HG03039 (cell line): ENCODE results near the gene TEX52.

Experiments used
- ATAC-seq: cut with Tn5 transposase; IDR thresholded peaks from one replicate; pipeline ENCODE4 v1.9.1; 2021; ENCODE audit warnings: mild to moderate bottlenecking, moderate library complexity; ENCODE audit not compliant: unreplicated experiment

TEX52 gene

DNA sequence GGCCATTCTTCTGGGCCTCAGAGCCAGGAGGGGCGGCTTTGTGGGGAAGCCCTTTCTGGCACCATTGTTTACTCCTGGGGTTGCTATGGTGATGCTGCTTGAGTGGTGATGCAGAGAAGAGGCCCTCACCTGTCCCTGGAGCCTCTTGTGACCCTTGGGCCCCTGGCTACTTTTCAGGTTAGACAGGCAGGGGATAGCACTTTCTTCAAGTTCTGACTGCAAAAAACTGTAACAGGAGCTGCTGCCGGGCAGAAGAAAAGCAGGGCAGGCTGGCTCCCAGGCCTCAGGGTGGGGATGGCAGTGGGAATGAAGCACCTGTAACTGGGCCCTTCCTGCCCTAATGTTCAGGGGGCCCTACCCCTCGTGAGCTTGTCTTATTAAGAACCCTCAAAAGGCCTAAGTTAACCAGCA, at the start of gene TEX52:
TSS of gene TEX52 (minus strand) at position 19 of the 411 bp plus-strand sequence. CDS start at position 6, 13 bp downstream.
- ATAC-seq = no peak

DNA sequence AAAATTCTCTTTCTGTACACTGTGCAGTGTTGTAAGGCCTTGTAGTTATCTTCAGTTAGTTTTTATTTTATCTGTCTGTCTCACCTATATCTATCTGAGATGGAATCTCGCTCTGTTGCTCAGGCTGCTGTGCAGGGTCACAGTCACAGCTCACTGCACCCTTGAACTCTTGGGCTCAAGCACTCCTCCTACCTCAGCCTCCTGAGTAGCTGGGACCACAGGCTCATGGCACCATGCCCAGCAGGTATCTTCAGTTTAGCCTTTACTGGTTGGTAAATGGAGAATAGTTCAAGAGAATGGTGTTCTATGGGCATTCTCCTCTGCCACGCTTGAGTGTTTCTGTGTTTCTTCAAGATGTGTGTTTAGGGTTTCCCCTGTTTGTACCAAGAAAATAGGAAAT, 47.4 kb upstream of the TEX52 start:
- ATAC-seq = no peak

DNA sequence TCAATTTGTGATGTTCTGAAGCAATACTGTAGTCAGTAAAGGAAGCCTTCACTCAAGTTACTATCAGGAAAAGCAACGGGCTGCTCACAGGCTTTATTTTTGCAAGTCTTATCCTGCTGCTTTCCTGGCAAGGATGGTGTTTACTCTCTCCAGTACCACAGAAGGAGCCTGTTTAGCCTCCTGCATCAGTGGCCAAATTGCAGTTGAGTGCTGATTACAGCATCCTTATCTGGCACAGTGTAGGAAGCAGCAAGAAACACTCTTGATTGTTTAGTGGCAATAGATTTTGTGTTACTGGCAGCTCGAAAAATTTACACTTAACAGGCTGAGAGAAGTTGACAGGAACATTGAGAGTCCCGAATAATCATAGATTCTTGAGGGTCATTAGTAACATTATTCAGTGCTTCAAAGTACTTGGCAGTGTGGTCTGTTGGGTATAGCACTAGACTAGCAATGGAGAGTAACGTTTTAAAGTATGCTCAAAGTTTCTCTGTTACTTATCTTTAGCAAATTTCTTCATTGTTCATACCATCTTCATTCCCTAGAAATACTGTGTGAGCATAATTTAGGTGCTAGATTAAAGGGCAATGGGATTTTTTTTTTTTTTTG, 45.5 kb upstream of the TEX52 start:
- no peak for ATAC-seq

DNA sequence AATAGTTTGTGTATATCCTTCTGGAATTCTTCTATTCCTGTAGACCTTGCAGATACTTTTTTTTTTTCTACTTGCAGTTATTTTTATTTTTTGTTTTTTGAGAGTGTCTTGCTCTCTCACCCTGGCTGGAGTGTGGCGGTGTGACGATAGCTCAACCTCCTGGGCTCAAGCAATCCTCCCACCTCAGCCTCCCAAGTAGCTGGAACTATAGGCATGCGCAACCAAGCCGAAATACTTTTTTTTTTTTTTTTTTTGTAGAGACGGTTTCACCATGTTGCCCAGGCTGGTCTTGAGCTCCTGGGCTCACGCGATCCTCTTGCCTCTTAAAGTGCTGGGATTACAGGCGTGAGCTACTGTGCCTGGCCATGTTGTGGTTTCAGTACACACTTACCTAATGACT, 43.8 kb upstream of the TEX52 start:
- no peak for ATAC-seq

DNA sequence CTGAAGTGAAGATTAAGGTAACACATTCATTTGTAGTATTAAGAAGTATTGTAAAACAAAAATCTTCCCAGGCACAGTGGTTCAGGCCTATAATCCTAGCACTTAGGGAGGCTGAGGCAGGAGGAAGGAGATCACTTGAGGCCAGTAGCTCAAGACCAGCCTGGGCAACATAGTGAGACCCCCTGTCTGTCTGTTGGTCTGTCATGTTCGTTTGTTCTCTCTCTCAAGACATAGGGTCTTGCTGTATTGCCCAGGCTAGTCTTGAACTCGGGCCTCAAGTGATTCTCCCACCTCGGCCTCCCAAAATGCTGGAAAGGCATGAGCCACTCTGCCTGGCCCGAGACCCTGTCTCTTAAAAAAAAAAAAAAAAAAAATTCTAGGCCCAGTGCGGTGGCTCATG, 40.6 kb upstream of the TEX52 start:
- no peak for ATAC-seq

DNA sequence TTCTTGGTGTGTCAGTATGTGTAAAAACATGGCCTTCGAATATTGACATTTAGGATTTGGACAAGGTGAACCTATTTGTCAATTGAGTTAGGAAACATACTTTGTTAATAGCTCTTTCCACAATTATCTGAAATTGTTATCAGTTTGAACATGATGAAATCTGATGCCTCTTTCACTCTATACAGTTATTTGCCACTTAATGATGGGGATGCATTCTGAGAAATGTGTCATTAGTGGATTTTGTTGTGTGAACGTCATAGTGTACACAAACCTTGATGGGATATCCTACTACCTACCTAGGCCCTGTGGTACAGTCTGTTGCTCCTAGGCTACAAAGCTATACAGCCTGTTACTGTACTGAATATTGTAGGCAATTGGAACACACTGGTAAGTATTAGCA, 38.7 kb upstream of the TEX52 start:
- ATAC-seq = no peak

DNA sequence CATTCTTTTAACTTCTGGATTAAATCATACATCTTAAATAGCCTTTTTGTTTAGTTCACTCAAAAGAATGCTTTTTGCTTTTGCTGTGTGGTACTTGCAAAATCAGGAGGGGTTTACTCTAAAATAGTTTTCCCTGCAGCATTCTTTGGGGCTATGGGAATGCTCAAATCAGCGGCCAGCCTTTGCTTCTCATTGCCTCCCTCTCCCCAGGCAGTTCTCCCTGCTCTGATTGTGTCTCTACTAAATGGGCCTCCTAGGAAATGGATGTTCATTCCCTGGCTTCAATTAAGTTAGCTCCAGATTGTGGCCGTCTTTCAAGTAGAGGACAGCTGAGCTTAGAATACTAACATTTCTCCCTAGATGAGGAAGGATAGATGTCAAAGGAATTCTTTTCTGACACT, 38.2 kb upstream of the TEX52 start:
- no peak for ATAC-seq

DNA sequence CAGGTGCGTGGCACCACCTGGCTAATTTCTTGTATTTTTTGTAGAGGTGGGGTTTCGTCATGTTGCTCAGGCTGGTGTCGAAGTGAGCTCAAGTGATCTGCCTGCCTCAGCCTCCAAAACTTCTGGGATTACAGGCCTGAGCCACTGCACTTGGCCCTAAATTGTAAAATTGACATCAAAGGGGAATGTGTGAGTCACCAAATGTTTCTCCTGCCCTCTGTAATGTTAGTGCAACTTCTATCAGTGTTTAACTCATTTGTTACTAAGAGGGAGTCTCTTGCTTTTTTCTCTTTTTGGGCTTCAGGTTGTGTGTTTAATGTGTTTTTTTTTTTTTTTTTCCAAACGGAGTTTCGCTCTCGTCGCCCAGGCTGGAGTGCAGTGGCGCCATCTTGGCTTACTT, 36.2 kb upstream of the TEX52 start:
- ATAC-seq = no peak

DNA sequence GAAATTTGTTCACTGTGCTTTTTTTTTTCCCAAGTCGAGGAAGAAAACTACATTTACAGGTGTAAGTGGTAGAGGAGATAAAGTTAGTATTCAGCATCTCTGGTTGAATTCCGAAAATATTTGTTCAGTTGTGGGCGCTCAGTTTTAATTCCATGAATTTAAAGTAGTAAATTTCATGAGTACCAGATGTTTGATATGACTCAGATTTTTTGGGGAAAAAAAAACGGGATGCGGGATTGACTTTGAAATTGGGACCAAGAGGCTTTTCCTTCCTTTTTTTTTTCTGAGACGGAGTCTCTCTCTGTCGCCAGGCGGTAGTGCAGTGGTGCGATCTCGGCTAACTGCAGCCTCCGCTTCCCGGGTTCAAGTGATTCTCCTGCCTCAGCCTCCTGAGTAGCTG, 35.4 kb upstream of the TEX52 start:
- ATAC-seq = no peak

DNA sequence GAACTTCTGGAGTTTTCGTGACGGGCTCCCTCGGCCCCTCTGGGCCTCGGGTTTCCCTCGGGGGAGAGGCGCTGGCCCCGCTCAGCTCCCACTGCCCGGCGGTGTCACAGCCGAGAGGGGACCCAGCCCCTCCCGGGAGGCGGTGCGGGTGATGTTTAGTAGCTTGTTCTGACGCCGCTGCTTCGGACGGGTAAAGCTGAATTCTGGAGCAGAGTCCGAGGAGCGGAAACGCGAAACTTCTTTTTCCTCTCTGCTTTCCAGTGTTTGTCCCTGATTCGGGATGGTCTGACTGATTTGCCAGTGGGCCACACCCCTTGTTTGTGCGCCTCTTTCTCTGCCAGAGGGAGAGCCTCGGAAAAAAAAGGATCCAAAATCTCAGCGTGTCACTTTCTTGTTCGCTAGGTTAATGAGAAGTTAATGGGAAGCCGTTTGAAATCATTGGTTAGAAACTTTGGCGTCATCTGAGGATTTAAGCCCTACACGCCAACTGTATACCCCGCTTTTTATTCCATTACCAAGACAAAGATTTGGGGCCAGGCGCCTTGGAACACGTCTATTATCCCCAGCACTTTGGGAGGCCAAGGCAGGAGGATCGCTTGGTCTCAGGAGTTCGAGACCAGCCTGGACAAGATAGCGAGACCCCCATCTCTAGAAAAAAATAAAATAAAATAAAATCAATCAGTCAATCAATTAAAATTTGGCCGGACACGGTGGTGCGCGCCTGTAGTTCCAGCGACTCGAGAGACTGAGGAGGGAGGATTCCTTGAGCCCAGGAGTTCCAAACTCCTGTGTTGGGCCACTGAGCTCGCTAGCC, 34.6 kb upstream of the TEX52 start:
- ATAC-seq = no peak

DNA sequence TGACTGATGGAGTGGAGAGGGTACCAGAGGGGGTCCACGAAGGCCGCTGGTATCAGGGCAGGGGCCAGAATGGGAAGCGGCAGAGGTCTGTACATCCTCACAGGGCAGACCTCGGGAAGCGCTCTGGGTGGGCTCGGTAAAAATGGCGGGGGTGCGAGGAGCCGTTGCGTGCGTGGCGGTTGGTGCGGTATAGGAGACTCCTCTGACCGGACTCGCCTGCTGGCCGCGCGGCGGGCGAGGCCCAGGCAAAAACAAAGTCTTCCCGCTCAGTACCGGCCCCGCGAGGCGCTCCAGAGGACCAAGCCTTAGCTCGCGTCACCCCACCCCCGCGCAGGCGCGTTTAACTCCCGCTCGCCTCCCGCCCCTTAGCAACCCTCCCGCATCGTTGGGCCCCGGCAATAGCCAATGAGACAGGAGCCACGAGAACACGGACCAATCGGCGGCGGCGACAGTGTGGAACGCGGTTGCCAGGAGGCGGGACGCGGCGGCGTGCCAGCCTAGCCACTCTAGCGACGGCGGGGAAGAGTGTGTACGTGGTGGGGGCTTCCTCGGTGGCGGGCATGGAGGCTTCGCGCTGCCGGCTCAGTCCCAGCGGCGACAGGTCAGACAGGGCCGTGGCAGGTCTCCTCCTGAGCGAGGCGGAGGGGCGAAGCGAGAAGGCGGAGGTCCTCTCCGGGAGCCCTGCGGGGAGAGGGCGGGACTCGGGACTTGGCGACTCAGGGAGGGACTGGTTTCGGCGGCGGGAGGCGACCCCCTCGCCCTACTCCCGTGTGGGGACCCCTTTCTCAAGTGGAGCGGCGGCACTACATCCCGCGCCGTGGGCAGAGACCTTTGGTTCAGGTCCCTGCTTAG, 33.8 kb upstream of the TEX52 start, which contains the start of gene TULP3:
TSS of gene TULP3 (plus strand) at position 504 of the 852 bp plus-strand sequence. CDS start at position 561, 57 bp downstream.
- peak; percentile 98 for ATAC-seq

DNA sequence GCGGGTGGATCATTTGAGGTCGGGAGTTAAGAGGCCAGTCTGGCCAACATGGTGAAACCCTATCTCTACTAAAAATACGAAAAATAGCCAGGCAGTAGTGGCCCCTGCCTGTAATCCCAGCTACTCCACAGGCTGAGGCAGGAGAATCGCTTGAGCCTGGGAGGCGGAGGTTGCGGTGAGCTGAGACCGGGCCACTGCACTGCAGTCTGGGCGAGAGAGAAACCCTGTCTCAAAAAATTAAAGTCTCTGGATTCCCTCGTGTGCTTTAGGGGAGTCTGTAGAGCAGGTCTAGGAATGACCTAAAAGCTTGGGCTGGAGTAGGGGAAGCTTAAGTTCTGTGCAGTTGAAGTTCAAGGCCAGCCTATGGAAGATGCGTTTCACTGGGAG, 33.2 kb upstream of the TEX52 start:
- no peak for ATAC-seq

DNA sequence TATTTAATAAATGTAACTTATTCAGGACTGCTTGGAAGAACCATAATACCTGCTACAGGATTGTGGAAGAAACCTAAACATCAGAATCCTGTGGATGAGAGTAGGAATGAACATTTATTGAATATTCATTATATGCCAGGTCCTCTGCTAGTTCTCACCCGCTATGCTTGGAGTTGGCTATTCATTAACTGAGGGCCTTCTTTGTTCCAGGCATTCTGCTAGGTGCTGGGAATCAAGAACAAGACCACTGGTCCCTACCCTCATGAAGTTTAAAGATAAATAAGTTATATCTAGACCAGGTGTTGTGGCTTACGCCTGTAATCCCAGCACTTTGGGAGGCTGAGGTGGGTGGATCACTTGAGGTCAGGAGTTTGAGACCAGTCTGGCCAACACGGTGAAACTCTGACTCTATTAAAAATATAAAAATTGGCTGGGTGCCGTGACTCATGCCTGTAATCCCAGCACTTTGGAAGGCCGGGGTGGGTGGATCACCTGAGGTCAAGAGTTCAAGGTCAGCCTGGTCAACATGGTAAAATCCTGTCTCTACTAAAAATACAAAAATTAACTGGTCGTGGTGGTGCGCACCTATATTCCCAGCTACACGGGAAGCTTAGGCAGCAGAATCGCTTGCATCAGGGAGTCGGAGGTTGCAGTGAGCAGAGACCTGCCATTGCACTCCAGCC, 30.1 kb upstream of the TEX52 start:
- no peak for ATAC-seq

DNA sequence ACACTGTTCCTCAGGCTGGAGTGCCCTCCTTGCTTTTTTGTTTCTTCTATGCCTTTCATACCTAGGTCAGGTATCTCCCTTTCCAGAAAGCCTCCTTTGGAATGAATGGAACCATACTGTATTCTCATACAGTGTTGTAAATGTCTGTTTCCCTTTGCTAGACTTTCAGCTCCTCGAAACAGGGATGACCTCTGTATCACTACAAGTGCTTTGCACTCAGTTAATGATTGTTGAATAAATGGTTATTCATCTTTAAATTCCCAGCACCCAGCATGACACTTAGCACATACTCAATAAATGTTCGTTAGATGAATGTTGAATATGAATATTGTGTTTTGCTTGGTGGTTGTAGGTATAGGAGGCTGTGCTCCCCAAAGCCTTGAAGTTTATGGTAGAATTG, 28.0 kb upstream of the TEX52 start:
- no peak for ATAC-seq

DNA sequence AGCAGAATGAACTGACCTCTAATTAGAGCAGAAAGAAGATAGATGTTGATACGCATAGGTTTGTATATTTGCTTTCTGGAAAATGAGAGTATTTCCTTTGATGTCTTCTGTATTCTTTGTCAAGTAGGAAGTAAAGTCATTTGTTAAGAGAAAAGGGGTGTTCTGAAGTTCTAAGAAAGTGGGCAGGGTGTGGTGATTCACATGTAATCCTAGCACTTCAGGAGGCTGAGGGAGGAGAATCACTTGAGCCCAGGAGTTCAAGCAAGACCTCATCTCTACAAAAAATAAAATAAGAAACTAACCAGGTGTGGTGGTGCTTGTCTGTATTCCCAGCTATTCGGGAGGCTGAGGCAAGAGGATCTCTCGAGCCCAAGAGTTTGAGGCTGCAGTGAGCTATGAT, 23.0 kb upstream of the TEX52 start:
- no peak for ATAC-seq

DNA sequence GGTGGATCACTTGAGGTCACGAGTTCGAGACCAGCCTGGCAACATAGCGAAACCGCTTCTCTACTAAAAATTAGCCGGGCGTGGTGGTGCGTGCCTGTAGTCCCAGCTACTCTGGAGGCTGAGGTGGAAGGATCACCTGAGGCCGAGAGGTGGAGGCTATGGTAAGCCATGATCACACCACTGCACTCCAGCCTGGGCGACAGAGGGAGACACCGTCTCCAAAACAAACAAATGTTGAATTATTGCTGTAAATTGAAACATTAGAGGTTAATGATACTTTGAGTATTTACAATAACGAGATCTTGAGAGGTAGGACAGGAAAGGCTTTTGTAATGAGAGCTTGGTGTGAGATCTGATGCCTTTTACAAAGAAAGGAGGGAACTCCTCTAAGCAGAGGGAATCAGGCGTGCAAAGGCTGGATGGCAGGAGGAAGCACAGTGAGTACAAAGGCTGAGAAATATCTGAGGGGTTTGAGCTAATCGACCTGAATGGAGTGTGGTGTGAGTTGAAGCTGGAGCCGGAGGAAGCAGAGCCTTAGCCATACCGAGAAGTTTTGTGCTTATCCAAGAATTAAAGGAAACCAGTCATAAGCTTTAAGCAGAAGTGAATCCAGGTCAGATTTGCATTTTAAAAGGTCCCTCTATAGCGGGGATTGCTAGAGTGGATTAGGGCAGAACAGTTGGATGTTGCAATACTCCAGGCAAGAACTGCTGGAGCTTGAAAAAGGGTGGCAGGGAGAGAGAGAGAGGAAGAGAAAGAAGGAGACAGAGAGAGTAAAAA, 21.3 kb upstream of the TEX52 start:
- no peak for ATAC-seq

DNA sequence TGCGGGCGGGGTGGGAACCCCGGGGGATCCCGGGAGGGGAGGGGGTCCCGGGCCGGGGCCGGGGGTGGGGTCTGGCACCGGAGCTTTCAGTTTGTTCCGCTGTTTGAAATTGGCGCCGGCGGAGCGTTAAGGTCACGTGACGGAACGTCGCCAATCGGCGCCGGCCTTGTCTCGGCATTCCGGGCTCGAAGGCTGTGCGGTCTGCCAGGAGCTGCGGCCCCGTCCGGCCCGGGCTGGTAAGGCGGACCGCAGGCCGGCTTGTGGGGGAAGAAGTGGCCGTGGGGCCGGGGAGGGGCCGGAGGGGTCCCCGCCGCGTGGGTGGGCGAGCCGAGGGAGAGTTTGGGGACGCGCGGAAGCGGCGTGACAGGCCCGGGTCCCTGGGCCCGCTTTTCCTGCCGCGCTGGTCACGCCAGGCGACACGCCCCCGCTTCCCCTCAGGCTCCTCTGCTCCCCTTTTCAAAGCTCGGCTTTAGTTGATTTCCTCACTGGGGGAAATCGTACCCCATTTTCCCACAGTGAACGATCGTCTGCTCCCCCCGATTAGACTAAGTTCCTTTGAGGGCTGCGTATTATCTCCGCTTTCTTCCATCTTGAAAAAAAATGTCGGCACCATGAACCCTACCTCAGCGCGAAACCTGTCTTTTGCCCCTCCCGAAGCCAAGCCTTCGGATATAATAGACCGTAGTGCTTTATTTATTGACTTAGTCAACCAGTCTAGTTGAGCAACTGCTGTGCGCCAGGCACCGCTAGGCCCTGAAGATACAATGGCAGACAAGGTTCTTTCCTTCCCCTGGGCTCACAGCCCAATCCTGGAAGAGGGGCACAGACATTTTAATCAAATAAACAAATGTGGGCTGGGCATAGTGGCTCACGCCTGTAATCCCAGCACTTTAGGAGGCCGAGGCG, 20.5 kb upstream of the TEX52 start, which contains the start of the genes FOXM1 and RHNO1:
TSS of gene FOXM1 (minus strand) at position 128 of the 906 bp plus-strand sequence. CDS start 2,696 bp downstream, outside the sequence.
TSS of gene RHNO1 (plus strand) at position 177 of the 906 bp plus-strand sequence. CDS start 8,144 bp downstream, outside the sequence.
- ATAC-seq = peak; percentile 62

DNA sequence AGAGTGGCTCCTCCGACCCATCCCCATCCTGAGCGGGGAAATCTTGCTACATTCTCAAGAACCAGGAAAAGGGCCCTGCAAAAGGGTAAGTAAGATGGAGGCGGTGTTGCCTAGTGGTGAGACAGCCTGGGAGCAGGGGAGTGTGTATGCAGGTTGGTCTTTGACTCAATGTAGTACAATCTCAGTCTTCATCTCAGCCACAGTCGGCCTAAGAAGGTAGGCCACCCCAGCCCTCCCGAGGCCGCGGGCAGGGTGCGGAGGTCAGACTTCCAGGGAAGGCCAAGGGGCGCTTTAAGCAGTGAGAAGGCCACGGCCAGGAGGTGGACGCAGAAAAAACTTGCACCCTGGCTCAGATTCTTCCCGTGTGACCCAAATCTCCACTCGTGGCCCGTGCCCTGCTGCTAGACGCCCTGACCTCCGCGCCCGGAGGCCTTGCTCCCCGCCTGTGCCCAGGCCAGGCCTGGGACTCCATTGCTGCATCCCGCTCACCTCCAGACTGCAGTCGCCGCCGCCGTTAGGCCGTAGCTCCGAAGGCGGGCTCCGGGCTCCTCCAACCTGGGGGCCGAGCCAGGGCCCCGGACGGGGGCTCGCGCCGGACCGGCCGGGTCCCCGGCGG, 19.7 kb upstream of the TEX52 start:
- ATAC-seq = peak; percentile 28
